Measurements from ENCODE around the gene SPTBN1. TPM values are rescaled to one million over a fixed set of nuclear protein-coding genes. Genes with fewer than 3 reads are reported as not detected.

Gene SPTBN1
- total and polyA plus RNA-seq, 2 of the 13 experiments (the other 11 are each of a cell fraction or from before 2014, with no cell fraction given), result 123 to 299 TPM

- TF ChIP-seq DDIT3 (CRISPR knock-in tag; IDR thresholded peaks at IDR 0.05) (no peak), ZNF10 (CRISPR knock-in tag; IDR thresholded peaks at IDR 0.05; ENCODE audit: borderline replicate concordance, low read depth) (no peak), KDM6A (CRISPR knock-in tag; IDR thresholded peaks at IDR 0.05; ENCODE audit: low read depth) (no peak), HIC2 (CRISPR knock-in tag; IDR thresholded peaks at IDR 0.05; ENCODE audit: low read depth) (no peak), TRIM24 (CRISPR knock-in tag; IDR thresholded peaks at IDR 0.05) (no peak), MAZ (IDR thresholded peaks at IDR 0.05; ENCODE audit: borderline replicate concordance, low read depth, low read length) (no peak), MAZ (CRISPR knock-in tag; IDR thresholded peaks at IDR 0.05; ENCODE audit: low read depth) (no peak), ZMYM3 (CRISPR knock-in tag; IDR thresholded peaks at IDR 0.05) (no peak), NR2C2 (CRISPR knock-in tag; IDR thresholded peaks at IDR 0.05; ENCODE audit: borderline replicate concordance) (0 out of 2 replicates have a peak, but pooled peaks have one; percentile 16), ZNF891 (CRISPR knock-in tag; IDR thresholded peaks at IDR 0.05) (no peak), CREB1 (IDR thresholded peaks at IDR 0.05) (no peak), CREB1 (CRISPR knock-in tag; IDR thresholded peaks at IDR 0.05) (0 out of 2 replicates have a peak, but pooled peaks have one; percentile 2), ZNF558 (CRISPR knock-in tag; IDR thresholded peaks at IDR 0.05; ENCODE audit: borderline replicate concordance) (no peak), HDAC6 (IDR thresholded peaks at IDR 0.05; ENCODE audit: low read depth, low read length) (no peak), ZNF7 (CRISPR knock-in tag; IDR thresholded peaks at IDR 0.05) (no peak), KDM1A (CRISPR knock-in tag; IDR thresholded peaks at IDR 0.05) (no peak), NFIB (CRISPR knock-in tag; IDR thresholded peaks at IDR 0.05; ENCODE audit: borderline replicate concordance) (no peak), NR2F6 (IDR thresholded peaks at IDR 0.05) (no peak), NR2F6 (CRISPR knock-in tag; IDR thresholded peaks at IDR 0.05) (no peak), ZNF552 (CRISPR knock-in tag; IDR thresholded peaks at IDR 0.05; ENCODE audit: borderline replicate concordance) (no peak)
- TF ChIP-seq, protein P1, sequence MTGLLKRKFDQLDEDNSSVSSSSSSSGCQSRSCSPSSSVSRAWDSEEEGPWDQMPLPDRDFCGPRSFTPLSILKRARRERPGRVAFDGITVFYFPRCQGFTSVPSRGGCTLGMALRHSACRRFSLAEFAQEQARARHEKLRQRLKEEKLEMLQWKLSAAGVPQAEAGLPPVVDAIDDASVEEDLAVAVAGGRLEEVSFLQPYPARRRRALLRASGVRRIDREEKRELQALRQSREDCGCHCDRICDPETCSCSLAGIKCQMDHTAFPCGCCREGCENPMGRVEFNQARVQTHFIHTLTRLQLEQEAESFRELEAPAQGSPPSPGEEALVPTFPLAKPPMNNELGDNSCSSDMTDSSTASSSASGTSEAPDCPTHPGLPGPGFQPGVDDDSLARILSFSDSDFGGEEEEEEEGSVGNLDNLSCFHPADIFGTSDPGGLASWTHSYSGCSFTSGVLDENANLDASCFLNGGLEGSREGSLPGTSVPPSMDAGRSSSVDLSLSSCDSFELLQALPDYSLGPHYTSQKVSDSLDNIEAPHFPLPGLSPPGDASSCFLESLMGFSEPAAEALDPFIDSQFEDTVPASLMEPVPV (CRISPR knock-in tag; IDR thresholded peaks at IDR 0.05), result no peak
- TF ChIP-seq, protein P2, sequence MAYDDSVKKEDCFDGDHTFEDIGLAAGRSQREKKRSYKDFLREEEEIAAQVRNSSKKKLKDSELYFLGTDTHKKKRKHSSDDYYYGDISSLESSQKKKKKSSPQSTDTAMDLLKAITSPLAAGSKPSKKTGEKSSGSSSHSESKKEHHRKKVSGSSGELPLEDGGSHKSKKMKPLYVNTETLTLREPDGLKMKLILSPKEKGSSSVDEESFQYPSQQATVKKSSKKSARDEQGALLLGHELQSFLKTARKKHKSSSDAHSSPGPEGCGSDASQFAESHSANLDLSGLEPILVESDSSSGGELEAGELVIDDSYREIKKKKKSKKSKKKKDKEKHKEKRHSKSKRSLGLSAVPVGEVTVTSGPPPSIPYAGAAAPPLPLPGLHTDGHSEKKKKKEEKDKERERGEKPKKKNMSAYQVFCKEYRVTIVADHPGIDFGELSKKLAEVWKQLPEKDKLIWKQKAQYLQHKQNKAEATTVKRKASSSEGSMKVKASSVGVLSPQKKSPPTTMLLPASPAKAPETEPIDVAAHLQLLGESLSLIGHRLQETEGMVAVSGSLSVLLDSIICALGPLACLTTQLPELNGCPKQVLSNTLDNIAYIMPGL (CRISPR knock-in tag; IDR thresholded peaks at IDR 0.05; ENCODE audit: borderline replicate concordance in 1 of 2, low read depth in 1 of 2), result no peak
- TF ChIP-seq, protein P3, sequence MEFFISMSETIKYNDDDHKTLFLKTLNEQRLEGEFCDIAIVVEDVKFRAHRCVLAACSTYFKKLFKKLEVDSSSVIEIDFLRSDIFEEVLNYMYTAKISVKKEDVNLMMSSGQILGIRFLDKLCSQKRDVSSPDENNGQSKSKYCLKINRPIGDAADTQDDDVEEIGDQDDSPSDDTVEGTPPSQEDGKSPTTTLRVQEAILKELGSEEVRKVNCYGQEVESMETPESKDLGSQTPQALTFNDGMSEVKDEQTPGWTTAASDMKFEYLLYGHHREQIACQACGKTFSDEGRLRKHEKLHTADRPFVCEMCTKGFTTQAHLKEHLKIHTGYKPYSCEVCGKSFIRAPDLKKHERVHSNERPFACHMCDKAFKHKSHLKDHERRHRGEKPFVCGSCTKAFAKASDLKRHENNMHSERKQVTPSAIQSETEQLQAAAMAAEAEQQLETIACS (CRISPR knock-in tag; IDR thresholded peaks at IDR 0.05), result no peak
Measured at GRCh38 chr2:54671875-54672589, 215.9 kb downstream of the SPTBN1 start (continued).
